Lower lobe of right lung (tissue), 2 donors: ENCODE measurements around the gene MT4. TPM values are rescaled to one million over a fixed set of nuclear protein-coding genes. Genes with fewer than 3 reads are reported as not detected.

Experiments
- ATAC-seq, 2 donors: fragments of 200-7000 bp; cut with Tn5 transposase; one replicate each; pipeline ENCODE4 v1.9.1; 2020 to 2022; ENCODE audit warnings: mild to moderate bottlenecking in 2 of 2, moderate library complexity in 2 of 2
- DNase-seq: peaks from one replicate; pipeline ENCODE4 v3.0.0-alpha.2; 2020
- H3K27ac ChIP-seq: fragments of 200-600 bp; one replicate; pipeline ENCODE4 v1.8.0; 2022
- H3K27me3 ChIP-seq: fragments of 200-600 bp; one replicate; pipeline ENCODE4 v1.8.0; 2022; ENCODE audit warnings: low read depth
- H3K36me3 ChIP-seq: fragments of 200-600 bp; one replicate; pipeline ENCODE4 v1.8.0; 2022; ENCODE audit warnings: mild to moderate bottlenecking
- H3K4me1 ChIP-seq: fragments of 200-600 bp; one replicate; pipeline ENCODE4 v1.8.0; 2022
- H3K4me3 ChIP-seq: fragments of 200-600 bp; one replicate; pipeline ENCODE4 v1.8.0; 2022; ENCODE audit warnings: mild to moderate bottlenecking
- H3K9me3 ChIP-seq: fragments of 200-600 bp; one replicate; pipeline ENCODE4 v1.8.0; 2022
- intact Hi-C: fragments of 100-400 bp; cut with DNase I; formaldehyde crosslinking; loops from one replicate; pipeline ENCODE4 v1.11.0; 2022
- total RNA-seq: library from RNA; stranded (reverse); fragmentation: NEBNext Ultra II Directional; extraction: Animal tissue kit (Norgen Biotek cat#: 25700); gene quantifications from one replicate; pipeline ENCODE4 v1.2.1, GENCODE V29; 2021
- TF ChIP-seq, protein P1 (sequence below): fragments of 200-600 bp; IDR thresholded peaks from one replicate; pipeline ENCODE4 v1.8.0; 2022; ENCODE audit warnings: antibody characterized with exemption, mild to moderate bottlenecking
- donor health status: DM: no; HTN: yes; CAD: no; lungs with severe emphysema.

MT4 gene
- total RNA-seq, 1 donor from 2014 or later: not detected

GRCh38 chr16:56520251-56520577 lies 44.7 kb upstream of the MT4 start:
- TF ChIP-seq, protein P1, sequence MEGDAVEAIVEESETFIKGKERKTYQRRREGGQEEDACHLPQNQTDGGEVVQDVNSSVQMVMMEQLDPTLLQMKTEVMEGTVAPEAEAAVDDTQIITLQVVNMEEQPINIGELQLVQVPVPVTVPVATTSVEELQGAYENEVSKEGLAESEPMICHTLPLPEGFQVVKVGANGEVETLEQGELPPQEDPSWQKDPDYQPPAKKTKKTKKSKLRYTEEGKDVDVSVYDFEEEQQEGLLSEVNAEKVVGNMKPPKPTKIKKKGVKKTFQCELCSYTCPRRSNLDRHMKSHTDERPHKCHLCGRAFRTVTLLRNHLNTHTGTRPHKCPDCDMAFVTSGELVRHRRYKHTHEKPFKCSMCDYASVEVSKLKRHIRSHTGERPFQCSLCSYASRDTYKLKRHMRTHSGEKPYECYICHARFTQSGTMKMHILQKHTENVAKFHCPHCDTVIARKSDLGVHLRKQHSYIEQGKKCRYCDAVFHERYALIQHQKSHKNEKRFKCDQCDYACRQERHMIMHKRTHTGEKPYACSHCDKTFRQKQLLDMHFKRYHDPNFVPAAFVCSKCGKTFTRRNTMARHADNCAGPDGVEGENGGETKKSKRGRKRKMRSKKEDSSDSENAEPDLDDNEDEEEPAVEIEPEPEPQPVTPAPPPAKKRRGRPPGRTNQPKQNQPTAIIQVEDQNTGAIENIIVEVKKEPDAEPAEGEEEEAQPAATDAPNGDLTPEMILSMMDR: no peak
- Histone ChIP-seq H3K9me3 (no peaks in the 10 kb centered on the region), H3K27me3 (no peaks in the 10 kb centered on the region), H3K27ac (peak overlapping the region; percentile 88), H3K4me3 (peak overlapping the region; percentile 95), H3K4me1 (peaks cover 27% of the 10 kb centered on the region), H3K36me3 (no peaks in the 10 kb centered on the region)
- no peak for DNase-seq
- no peak for ATAC-seq
- intact Hi-C loops: no loop called here

DNA sequence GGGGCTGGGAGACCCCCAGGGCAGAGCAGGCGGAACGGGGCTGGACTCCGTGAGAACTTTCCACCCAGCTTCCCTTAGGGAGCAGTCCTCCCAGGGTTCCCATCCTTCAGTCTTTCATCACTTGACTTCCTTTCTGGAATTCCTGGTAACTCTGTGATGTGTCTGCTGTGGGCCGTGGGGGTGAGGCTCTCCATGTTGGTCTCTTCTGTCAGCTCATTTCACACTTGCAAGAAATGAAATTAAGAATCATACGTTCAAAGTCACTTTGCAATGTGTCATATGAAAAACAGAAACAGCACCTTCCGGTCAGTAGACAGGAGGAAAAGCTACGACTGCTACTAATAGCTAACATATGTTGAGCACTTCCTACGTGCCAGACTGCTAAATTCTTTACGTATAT lies 39.6 kb upstream of the MT4 start:
- Histone ChIP-seq H3K9me3 (no peaks in the 10 kb centered on the region), H3K4me3 (no peak overlapping the region), H3K27me3 (no peaks in the 10 kb centered on the region), H3K36me3 (no peaks in the 10 kb centered on the region), H3K27ac (no peak overlapping the region), H3K4me1 (peaks cover 5% of the 10 kb centered on the region)
- TF ChIP-seq, protein P1: no peak
- ATAC-seq: no peak
- DNase-seq: no peak
- intact Hi-C loops: no loop called here

- ATAC-seq: no peak
- DNase-seq: no peak
- no peak overlapping the region for H3K27ac ChIP-seq
- no peaks in the 10 kb centered on the region for H3K27me3 ChIP-seq
- no peaks in the 10 kb centered on the region for H3K36me3 ChIP-seq
- TF ChIP-seq, protein P1: no peak
- intact Hi-C loops: no loop called here
- H3K4me3 ChIP-seq: no peak overlapping the region
- H3K4me1 ChIP-seq: no peaks in the 10 kb centered on the region
- no peaks in the 10 kb centered on the region for H3K9me3 ChIP-seq
These were observed 34.0 kb upstream of the MT4 start for GRCh38 chr16:56530872-56531271.

DNA sequence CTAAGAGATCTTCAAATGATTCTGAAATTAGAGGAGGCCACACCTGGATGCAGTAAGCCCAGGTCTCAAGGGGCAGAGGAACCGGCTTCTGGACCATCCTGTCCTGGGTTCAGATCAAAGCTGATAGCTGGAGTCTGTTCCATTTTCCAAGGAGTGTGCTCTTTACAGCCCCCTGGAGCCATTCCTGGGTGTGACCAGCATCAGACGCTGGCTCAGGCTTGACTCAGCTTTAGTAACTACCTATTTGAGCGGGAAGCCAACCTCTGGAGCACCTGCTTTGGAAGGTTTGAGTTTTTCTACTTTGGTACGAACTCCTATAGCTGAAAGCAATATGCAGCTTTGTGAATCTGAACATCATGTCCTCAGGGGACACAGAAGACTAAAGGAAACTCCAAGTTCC lies 32.2 kb upstream of the MT4 start:
- no peak overlapping the region for H3K27ac ChIP-seq
- ATAC-seq (no peak), DNase-seq (no peak)
- H3K4me3 ChIP-seq: no peak overlapping the region
- H3K9me3 ChIP-seq: no peaks in the 10 kb centered on the region
- TF ChIP-seq, protein P1: no peak
- H3K27me3 ChIP-seq: no peaks in the 10 kb centered on the region
- H3K4me1 ChIP-seq: no peaks in the 10 kb centered on the region
- intact Hi-C loops: no loop called here
- no peaks in the 10 kb centered on the region for H3K36me3 ChIP-seq

- Histone ChIP-seq H3K27ac (no peak overlapping the region), H3K4me3 (no peak overlapping the region), H3K27me3 (no peaks in the 10 kb centered on the region), H3K4me1 (no peaks in the 10 kb centered on the region), H3K9me3 (no peaks in the 10 kb centered on the region), H3K36me3 (no peaks in the 10 kb centered on the region)
- intact Hi-C loops: no loop called here
- no peak for ATAC-seq
- DNase-seq: no peak
- TF ChIP-seq, protein P1: no peak
These were observed 30.0 kb upstream of the MT4 start for GRCh38 chr16:56534847-56535383.

DNA sequence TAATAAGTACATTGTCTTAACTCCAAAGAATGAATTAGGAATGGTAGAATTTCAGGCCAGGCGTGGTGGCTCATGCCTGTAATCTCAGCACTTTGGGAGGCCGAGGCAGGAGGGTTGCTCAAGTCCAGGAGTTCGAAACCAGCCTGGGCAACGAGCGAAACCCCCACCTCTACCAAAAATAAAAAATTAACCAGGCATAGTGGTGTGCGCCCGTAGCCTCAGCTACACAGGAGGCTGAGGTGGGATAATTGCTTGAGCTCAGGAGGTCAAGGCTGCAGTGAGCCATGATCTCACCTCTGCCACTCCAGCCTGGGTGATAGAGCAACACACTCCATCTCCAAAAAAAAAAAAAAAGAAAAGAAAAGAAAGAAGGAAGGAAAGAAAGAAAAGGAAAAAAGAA lies 26.5 kb upstream of the MT4 start:
- DNase-seq (no peak), ATAC-seq (no peak)
- intact Hi-C loops: no loop called here
- H3K36me3 ChIP-seq: no peaks in the 10 kb centered on the region
- no peaks in the 10 kb centered on the region for H3K4me1 ChIP-seq
- H3K4me3 ChIP-seq: no peak overlapping the region
- no peaks in the 10 kb centered on the region for H3K27me3 ChIP-seq
- no peak overlapping the region for H3K27ac ChIP-seq
- no peaks in the 10 kb centered on the region for H3K9me3 ChIP-seq
- TF ChIP-seq, protein P1: no peak
